ENCODE results near the gene RIPOR2. TPM values are rescaled to one million over a fixed set of nuclear protein-coding genes. Genes with fewer than 3 reads are reported as not detected.

RIPOR2 gene
- total RNA-seq, 1 donor: 5.2 TPM

DNA sequence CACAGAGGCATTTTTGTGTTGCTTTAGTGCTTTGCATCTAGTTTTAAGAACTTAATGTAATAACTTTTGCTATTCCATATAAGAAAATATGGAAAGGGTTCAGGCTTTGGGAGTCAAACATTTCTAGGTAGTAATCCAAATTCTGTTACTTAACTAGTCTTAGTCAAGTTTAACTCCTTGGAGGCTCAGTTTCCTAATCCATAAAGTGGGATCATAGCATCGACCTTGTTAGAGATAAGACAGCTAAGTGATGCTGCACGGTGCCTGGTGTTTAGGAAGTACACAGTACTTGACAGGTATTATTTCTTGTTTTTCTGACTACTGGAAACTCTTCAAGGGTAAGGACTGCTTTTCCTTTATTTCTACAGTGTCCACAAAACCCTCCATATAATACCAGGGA lies 112.6 kb downstream of the RIPOR2 start:
- H3K4me3 ChIP-seq (ENCODE audit: low read depth, low read length): no peak overlapping the region
- DNase-seq (ENCODE audit: low read depth): no peak
- TF ChIP-seq, protein P1, sequence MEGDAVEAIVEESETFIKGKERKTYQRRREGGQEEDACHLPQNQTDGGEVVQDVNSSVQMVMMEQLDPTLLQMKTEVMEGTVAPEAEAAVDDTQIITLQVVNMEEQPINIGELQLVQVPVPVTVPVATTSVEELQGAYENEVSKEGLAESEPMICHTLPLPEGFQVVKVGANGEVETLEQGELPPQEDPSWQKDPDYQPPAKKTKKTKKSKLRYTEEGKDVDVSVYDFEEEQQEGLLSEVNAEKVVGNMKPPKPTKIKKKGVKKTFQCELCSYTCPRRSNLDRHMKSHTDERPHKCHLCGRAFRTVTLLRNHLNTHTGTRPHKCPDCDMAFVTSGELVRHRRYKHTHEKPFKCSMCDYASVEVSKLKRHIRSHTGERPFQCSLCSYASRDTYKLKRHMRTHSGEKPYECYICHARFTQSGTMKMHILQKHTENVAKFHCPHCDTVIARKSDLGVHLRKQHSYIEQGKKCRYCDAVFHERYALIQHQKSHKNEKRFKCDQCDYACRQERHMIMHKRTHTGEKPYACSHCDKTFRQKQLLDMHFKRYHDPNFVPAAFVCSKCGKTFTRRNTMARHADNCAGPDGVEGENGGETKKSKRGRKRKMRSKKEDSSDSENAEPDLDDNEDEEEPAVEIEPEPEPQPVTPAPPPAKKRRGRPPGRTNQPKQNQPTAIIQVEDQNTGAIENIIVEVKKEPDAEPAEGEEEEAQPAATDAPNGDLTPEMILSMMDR (IDR thresholded peaks at IDR 0.05; ENCODE audit: insufficient read depth, low read depth, low read length): no peak

DNA sequence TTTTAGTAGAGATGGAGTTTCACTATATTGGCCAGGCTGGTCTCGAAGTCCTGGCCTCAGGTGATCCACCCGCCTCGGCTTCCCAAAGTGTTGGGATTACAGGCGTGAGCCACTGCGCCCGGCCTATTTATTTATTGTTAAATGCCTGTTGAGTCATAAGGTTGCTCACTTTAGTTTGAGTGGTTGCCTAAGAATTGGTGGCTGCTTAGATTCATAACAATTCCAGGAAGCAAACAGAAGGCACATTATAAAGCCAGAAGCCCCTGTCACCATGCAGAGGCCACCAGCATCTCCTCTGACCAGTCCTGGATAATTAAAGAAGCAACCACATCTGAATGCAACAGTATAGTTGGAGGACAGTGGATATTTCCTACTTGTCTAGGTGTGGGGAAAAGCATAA lies 113.1 kb downstream of the RIPOR2 start:
- peak; percentile 49 for DNase-seq (ENCODE audit: low read depth)
- no peak overlapping the region for H3K4me3 ChIP-seq (ENCODE audit: low read depth, low read length)
- TF ChIP-seq, protein P1 (IDR thresholded peaks at IDR 0.05; ENCODE audit: insufficient read depth, low read depth, low read length): no peak

DNA sequence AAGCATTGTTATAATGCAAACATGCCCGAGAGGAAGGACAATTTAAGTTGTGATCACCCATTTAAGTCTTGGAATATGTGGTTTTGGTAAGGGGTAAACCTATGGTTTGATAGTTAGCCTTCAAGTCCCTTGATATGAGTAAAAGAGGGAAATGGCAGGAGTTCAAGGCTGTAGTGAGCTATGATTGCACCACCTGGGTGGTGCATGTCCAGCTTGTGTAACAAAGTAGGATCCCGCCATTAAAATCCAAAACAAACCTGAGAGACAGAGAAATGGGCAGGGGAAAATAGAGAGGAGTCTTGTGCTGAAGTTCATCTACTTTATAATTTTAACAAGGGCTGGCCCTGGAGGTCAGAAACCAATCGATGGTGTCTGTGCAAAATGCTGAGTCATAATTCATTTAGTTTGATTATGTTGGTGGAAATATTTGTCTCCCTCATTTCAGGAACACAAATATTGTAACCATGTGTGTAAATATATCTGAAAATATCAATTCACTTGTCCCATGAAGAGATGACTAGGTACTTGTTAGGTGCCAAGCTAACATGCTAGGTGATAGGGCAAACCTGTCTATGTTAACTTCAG lies 113.8 kb downstream of the RIPOR2 start:
- TF ChIP-seq, protein P1 (IDR thresholded peaks at IDR 0.05; ENCODE audit: insufficient read depth, low read depth, low read length): no peak
- no peak overlapping the region for H3K4me3 ChIP-seq (ENCODE audit: low read depth, low read length)
- no peak for DNase-seq (ENCODE audit: low read depth)

DNA sequence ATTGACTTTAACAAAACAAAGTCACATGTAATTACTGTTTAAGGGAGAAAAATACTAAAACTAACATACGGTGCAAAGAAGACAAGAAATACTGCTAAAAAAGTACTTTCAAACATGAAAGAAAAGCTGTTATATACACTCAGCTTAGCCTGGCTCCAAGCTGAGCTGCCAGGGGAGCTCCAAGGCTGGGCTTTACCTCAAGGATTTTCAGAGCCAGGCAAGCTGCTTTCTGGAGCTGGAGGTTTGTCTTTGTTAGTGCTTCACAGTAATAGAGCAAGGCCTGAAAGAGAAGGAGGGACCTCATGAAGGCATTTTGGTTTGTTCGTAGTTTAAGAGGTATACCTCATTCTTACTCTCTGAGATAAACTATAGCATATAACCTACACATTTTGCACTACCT lies 117.4 kb downstream of the RIPOR2 start:
- DNase-seq (ENCODE audit: low read depth): no peak
- TF ChIP-seq, protein P1 (IDR thresholded peaks at IDR 0.05; ENCODE audit: insufficient read depth, low read depth, low read length): no peak
- no peak overlapping the region for H3K4me3 ChIP-seq (ENCODE audit: low read depth, low read length)

DNA sequence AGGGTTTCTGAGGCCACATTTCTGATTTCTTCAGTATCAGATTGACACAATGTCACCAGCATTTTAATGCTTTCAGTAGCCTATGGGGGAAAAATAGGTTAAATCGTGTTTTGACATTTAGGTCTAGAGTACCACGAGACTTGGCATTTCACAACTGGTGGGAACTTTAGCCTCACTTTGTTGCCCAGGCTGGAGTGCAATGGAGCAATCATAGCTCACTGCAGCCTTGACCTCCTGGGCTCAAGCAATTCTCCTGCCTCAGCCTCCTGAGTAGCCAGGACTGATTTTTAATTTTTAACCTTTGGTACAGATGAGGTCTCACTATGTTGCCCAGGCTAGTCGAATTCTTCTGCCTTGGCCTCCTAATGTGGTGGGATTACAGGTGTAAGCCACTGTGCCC lies 126.0 kb downstream of the RIPOR2 start:
- DNase-seq (ENCODE audit: low read depth): no peak
- TF ChIP-seq, protein P1 (IDR thresholded peaks at IDR 0.05; ENCODE audit: insufficient read depth, low read depth, low read length): no peak
- no peak overlapping the region for H3K4me3 ChIP-seq (ENCODE audit: low read depth, low read length)

DNA sequence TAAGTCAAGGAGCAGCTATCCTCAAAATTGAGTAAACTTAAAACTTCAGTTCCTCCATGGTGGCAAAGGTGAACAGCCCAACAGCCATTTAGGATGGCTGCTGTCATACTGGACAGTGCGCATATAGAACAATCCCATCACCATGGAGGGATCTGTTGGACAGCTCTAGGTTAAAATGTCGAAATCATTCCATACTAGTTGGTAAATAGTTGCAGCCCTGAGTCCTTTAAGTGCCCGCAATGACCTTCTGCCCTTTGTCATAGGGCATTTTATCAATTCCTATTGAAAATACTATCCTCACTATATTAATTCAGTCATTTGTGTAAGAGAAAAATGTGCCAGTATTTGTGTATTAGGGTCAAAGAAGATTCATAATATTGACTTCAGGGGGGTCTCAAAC lies 128.2 kb downstream of the RIPOR2 start:
- no peak overlapping the region for H3K4me3 ChIP-seq (ENCODE audit: low read depth, low read length)
- no peak for DNase-seq (ENCODE audit: low read depth)
- TF ChIP-seq, protein P1 (IDR thresholded peaks at IDR 0.05; ENCODE audit: insufficient read depth, low read depth, low read length): no peak
